Activated T-cell treated with anti-CD3 and anti-CD28 coated beads for 4 hours (primary cell): Measurements from ENCODE around the gene CYLD.
A peak's percentile ranks its signal among the peaks of the same experiment; 100 is the strongest.

Experiments
- DNase-seq: peaks from one replicate; pipeline ENCODE4 v3.0.0-alpha.2; 2020

Gene CYLD

GRCh38 chr16:50741781-50742575, at the start of gene CYLD:
CYLD (plus strand) TSS chr16:50742086; CDS start chr16:50749699, 7,613 bp downstream.
- DNase-seq = peak; percentile 97

- DNase-seq = no peak
Measured at GRCh38 chr16:50692644-50692998, 49.3 kb upstream of the CYLD start.

GRCh38 chr16:50692999-50693781, 48.7 kb upstream of the CYLD start, which contains the start of gene NOD2:
NOD2 (plus strand) TSS chr16:50693606; CDS start chr16:50699496, 5,890 bp downstream.
- DNase-seq = no peak

GRCh38 chr16:50694206-50694605, 47.7 kb upstream of the CYLD start:
- no peak for DNase-seq

GRCh38 chr16:50695017-50696000, 46.6 kb upstream of the CYLD start:
- no peak for DNase-seq

GRCh38 chr16:50696126-50696525, 45.8 kb upstream of the CYLD start:
- DNase-seq = no peak

- DNase-seq = no peak
Measured at GRCh38 chr16:50696575-50697420, 45.1 kb upstream of the CYLD start.

GRCh38 chr16:50697421-50697715, 44.5 kb upstream of the CYLD start:
- no peak for DNase-seq

- DNase-seq = no peak
Measured at GRCh38 chr16:50697881-50698767, 43.8 kb upstream of the CYLD start.

GRCh38 chr16:50699326-50700159, 42.3 kb upstream of the CYLD start:
- DNase-seq = no peak

GRCh38 chr16:50702725-50703124, 39.2 kb upstream of the CYLD start:
- no peak for DNase-seq

- DNase-seq = no peak
Measured at GRCh38 chr16:50704245-50704644, 37.6 kb upstream of the CYLD start.

GRCh38 chr16:50705436-50706110, 36.3 kb upstream of the CYLD start:
- no peak for DNase-seq

GRCh38 chr16:50706250-50706649, 35.6 kb upstream of the CYLD start:
- DNase-seq = no peak

- DNase-seq = no peak
Measured at GRCh38 chr16:50708373-50709060, 33.4 kb upstream of the CYLD start.

GRCh38 chr16:50709061-50709684, 32.7 kb upstream of the CYLD start:
- DNase-seq = no peak

GRCh38 chr16:50709980-50710379, 31.9 kb upstream of the CYLD start:
- DNase-seq = no peak

GRCh38 chr16:50711040-50711439, 30.8 kb upstream of the CYLD start:
- DNase-seq = no peak
